ENCODE data around the gene SH2D7.

Gene SH2D7

DNA sequence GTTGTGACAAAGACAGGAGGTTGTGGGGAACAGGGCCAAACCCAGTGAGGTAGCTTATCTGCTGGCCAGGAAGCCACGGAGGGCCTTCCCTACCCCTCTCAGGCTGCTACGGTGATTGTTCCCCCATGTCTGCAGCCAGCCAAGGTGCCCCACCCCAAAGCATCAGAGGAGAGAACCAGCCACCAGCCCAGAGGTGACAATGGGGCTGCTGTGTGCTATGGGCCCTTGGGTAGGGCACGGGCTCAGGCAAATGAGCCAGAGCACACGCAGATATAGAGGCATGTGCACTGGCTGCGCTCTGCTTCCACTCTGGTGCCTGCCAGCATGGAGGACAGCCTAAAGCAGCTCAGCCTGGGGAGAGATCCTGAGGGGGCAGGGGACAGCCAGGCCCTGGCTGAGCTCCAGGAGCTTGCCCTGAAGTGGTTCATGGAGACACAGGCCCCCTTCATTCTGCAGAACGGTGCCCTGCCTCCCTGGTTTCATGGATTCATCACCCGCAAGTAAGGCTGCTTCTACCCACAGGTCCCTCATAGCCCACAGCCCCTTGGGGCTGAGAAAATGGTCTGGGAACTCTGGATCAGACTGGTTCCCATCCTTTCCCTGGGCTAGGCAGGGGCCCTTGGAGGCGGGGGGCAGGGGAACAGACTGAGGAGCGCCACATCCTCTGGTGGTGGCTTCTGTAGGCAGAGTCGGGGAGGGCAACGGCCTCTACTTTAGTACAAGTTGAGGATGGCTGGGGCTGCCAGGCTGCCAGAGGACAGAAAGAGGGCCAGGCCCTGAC lies at the start of gene SH2D7:
TSS of gene SH2D7 (plus strand) at position 301 of the 781 bp plus-strand sequence. CDS start at position 325, 24 bp downstream.
- DNase-seq = no peak

DNA sequence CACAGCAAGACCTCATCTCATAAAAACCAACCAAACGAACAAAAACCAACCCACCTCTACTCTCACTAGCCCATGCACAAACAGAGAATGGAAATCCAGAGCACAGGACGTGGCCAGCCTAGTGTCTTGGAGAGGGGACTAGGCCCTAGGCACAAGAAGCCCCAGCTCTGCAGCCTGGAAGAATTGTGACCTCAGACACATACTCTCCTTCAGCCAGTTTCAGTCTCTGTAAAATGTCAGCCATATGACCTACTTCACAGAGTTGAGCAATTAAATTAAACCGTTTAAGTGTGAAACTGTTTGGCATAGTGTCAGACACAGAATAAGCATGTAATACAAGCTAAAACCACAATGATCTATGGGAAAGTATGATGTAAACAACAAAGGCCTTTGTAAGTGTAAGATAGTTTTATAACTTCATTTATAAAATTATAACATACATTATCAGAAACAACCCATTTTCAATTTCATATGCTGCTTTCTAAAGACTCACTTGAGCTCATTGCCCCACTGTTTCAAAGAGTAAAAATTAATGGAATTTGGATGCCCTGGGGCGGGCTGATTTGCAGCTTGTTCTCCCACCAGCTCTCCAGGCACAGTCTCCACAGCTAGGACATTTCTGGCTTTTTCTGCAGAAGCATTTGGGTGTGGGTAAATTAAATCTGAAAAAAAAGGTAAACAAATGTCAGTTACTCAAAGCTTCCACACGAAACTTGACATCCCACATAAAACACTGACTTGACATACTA lies 47.8 kb upstream of the SH2D7 start:
- no peak for DNase-seq

DNA sequence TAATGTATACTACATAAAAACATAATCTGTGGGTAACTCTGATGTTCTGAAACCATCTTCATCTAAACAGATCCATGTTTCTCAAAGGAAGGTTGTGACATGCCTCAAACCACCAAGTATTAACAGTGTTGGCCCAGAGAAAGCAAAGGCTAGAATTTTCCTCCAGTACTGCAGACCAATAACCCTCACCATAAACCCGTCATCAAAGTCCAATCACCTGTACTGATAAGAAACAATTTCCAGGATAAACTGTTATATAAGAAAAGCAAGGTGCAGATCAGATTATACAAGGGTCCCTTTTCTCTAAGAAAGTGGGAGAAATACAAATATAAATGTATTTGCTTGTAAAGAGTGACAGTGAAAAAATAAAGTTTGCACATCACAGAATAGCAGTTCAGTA lies 47.2 kb upstream of the SH2D7 start:
- DNase-seq = no peak

DNA sequence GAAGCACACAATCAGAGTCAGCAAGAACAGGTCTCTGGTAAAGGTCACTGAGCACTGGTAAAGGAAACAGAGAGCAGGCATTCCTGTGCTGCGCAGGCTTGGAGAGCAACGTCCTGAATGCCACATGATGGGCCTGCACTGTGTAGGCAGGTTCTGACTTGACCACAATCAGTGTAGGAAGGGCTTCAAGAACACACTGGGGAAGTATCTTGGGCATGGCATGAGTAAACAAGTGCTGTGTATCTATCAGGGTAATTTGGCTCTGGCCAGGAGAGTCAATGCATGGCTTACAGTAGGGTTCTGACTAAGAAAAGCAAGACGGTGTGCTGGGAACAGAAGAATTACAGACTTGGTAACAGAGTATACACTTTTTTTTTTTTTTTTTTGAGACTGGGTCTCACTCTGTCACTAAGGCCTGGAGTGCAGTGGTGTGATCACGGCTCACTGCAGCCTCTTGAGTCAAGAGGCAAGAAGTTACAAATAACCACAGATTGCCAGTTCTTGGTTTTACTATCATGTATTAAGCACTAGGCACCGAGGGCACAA lies 45.5 kb upstream of the SH2D7 start:
- no peak for DNase-seq

DNA sequence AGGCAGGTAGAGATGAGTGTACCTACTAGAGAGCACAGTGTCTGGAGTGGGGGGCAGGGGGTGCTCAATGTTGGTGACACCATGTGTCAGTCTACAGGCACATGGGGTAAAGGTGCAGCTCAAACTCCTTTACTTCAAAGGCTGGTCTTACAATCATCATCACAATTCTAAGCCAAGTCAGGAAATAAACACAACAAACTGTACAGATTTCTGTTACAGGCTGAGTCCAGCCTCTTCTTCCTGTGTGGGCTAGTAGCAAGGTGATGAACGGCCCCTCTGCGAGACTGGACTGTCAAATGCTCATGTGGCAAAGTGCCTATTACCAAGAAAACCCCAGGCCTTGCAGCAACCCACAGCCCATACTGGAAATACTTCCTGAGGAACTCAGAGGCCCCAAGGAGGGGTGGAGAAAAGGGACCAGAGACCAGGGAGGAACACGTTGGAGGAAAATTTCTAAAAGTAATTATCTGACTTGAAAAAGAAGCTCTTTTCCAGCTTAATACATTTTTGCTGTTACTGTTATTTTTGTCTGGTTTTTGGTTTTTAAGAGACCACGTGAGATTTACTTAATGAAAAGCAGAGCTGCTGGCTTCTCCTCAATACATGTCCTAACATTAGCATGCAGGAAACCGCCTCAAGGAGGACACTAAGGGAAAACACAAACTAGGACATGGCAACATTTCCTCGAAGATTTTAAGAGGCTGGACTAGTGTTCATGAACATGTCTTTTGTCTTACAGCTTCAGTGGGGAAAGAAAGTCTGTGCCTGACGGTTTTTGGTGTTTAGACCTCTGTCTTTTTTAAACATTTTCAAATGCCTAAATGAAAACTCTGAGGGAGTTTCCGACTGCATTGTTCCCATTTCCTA lies 44.4 kb upstream of the SH2D7 start:
- peak in 5 of 14 donors; percentile 10 to 42 (median 31) for DNase-seq

DNA sequence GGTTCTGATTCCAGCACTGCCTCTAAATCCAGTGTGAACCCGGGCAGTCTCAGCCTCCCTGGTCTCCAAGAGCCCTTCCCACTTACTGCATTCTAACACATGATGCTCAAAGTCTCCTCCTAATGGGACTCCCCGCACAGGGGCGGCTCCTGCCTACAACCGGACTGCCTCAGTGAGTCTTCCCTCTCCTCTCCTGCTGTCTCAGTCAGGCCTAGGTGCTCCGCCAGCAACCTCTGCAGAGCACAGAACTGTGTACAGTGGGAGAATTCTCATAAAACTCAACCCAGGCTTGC lies 43.8 kb upstream of the SH2D7 start:
- no peak for DNase-seq

DNA sequence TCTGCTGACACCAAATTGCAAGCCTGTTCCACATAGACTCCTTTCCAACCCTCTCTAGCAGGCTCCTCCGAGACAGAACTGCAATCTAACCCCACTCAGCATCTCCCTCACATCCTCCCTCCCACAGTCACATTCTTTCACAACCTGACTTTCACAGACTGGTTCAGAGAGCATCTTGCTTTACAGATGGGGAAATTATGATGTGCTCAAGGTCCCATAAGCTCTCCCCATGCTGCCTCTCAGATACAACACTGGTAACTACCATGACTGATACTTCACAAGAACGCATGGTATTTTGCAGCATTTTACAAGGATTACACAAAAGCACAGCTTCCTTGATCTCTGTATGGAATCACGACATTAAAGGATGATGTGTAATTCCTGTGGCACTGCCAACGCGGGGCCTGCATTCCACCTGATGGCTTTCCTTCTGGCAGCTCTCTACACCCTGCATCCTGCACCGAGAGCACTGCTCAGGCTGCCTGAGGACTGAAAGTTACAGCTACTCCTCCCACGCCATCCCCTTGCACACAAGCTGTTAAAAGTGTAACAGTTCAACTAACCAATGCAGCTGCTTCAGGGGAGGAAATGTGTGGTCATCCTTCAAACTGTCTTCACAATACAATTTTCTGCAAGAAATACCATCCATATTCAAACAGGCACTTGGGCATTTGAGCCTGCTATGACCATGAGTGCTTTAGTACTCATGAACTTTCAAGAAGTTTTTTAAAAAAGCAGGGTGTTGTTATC lies 42.5 kb upstream of the SH2D7 start:
- no peak for DNase-seq

DNA sequence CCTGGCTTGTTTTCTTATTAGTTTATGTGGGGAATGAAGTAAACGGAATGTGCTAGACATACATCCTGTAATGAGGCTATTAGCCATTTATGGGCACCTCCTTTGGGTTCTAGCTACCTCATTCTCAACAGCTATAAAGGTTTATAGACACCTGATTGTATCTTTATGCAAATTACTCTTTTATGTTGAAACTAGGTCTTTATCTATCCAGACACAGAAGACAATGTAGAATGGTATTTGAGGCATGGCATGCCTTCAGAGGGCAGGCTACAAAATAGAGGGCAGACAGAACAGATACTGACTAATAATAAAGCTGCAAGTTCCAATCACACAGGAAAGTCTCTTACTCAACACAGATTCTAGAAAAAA lies 41.9 kb upstream of the SH2D7 start:
- no peak for DNase-seq

DNA sequence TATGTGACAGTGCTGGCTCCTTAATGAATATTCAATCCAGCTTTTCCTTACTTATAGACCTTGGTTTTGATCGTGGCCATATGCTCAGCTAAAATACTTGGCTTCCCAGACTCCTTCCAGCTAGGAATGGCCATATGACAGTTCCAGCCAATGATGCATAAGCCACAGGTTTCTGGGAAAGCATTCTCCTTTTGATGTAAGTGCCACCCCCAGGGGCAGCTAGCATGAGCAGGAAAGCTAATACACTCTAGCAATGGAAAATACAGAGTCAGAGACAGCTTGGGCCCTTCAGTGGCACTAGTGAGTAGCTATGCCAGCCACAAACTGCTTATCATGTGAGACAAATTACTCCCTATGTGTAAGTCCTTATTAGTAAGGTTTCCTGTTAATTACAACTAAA lies 41.5 kb upstream of the SH2D7 start:
- DNase-seq = peak in 1 of 14 donors; percentile 19

DNA sequence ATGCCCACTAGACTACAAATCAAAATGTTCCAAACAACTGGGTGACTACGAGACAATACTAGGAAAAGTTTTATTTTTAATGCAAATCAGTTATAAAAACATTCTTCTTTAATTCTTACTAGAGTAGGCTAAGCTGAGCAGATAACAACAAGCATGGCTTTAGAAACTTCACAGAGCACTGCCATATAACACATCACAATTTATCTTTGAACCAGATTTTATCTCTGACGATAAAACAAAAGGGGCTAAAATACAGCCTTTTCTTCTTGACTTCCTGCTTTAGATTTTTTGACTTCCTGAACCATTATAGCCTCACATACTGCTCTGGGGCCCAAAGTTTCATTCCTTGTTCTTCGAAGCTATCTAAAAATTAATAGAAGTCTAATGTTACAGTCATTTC lies 40.8 kb upstream of the SH2D7 start:
- DNase-seq = no peak

DNA sequence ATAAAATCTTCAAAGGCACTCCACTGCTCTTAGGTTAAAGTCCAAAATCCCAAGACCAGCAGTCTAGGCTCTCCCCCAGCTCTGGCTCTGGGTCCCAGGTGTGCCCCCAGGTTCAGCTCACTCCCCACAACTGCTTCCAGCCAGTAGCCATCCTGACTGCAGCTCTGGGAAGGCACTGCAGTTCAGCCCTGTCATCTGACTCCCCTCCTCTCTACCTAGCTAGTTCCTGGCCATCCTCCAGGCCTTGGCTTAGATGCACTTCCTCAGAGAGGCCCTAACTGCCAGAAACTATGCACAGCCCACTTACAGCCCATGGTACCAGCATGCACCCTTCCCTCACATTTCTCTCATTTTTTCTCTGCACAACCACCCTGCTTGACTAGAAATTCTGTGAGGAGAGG lies 40.4 kb upstream of the SH2D7 start:
- DNase-seq = peak in 1 of 14 donors; percentile 19

DNA sequence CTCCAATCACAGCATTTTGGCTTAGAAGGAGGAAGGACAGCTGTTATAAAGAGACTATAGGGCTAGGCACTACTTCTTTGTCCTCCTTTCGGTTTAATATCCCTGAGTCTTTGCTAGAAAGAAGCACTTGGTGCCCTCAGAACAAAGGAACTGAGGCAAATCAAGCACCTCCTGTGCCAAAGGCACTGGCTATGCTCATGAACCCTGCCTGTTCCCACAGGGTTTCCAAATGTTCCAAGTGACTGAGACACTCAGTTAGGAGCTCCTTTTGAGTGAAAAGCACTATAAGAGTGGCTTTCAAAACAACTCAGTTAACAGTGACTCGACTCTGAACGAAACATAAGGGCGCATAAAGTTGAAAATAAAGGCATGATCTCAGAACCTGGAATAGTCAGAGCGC lies 39.8 kb upstream of the SH2D7 start:
- DNase-seq = no peak

DNA sequence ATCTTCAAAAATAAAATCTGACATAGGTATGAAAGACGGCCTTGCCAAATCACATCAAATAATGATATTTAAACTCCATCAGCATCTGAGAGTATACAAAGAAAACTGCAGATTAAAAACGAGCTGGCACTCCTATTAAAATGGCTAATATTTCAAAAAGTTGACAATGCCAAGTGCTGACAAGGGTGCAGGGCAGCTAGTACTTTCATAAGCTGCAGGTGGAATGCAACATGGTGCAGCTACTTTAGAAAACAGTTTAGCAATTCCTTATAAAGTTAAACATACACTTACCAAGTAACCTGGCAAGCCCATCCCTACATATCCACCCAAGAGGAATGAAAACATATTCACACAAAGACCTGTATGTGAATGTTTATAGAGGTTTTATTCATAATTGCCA lies 37.8 kb upstream of the SH2D7 start:
- no peak for DNase-seq

DNA sequence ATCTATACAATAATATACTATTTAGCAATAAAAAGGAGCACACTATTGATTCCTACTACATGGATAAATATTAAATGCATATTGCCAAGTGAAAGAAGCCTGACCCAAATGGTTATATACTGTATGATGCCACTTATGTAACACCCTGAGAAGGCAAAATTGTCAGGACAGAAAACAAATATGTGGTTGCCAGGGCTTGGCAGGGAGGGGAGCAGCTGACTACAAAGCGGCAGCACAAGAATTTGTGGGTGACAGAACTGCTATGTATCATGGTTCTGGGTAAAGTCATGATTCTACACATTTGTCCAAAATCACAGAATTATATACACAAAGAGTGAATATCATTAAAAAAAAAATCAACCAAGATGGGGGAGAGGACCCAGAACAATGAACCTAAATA lies 37.4 kb upstream of the SH2D7 start:
- DNase-seq = peak in 1 of 14 donors; percentile 20

DNA sequence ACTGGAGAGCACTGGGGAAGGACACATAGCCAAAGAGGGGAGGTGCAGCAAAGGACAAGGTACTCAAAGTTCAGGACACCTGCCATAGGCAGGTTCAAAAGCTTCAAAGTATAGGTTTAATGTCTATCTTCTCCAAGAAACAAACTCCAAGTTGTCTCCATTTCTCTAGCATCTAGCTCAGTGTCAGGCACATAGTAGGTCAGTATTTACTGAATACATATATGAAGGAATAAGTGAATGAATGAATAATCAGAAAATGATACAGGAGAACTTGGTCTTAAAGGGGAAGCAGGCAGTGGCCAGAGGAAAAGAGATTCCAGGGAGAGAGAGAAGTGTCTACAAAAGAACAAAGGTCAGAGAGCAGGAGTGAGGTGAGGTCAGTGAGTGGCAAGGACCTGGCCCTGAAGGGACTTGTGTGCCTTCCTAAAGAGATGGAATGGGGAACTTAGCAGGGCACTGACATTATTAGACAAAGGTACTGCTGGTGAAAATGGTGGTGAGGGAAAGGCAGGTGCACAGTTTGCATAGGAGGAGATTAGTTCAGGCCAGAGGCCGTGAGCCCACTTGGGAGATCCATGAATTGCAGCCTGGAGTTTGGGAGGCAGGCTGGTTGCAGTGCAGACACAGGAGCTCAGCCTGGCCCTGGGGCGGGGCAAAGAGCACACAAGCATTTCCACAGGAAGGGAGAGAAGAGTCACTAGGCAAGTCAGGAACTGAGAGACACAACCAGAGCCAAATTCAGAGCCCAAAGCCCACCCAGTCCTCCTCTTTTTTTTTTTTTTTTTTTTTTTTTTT lies 36.2 kb upstream of the SH2D7 start:
- DNase-seq = no peak

DNA sequence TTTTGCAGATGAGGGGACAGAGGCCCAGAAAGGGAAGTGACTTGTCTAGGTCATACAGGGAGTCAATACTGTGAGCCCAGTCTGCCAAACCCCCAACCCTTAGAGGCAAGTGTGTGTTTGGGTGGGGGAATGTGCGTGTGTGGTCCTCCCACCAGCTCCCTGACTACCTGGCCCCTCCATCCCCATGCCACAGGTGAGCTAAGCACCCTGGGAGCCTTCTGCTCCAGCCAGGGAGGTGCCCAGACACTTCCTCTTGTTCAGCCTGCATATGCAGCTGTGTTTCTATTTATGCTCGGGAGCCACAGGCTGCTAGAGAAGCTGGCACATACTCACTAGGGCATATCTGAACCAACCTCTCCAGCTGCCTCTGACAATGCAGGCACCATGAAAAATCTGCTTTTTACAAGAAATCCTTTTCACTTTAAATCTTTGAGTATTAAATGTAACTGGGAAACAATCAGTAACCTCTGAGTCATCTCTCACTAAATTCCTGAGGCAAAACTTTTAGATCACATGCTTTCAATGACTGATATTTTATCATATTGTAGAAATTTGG lies 35.6 kb upstream of the SH2D7 start:
- peak in 2 of 14 donors; percentile 52 to 53 for DNase-seq

DNA sequence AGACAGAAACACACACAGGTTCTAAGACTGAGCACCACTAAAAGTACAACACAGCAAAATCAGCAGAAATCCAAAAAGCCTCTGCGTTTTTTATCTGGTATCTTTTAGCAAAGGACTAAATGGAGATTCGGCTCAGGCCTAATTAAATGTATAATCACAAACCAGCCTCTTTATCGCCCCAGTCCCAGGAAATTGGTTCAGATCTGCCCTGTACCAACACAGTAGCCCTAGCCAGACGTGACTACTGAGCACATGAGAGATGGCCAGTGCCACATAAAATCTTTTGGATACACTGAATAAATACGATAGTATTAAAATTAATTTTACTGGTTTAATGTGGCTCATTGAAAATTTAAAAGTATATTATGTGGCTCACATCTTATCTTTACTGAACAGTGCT lies 34.6 kb upstream of the SH2D7 start:
- DNase-seq = no peak

DNA sequence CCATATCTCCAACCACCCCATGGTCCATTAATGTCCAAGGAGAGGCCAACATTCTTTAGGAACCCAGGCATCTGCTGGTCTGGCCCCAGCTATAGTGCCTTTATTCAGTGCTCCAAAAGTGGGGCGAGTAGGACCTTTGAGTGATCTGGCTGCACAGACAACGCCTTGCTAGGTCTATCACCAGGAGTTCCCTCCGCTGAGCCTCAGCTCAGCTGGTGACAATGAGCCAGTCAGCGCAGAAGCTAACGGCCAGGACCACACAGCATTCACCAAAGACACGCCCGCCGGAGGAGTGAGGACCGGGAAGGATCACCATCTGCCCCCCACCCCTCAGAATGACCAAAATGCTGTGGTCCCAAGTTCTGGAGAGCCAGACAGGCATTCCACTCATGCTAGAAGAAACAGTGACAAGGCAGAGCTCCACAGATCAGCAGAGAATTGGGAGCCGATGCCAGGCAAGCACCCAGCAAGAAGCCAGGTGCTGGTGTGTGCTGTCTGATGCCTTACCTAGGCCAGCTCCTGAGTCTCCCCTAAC lies 33.9 kb upstream of the SH2D7 start:
- DNase-seq = no peak

DNA sequence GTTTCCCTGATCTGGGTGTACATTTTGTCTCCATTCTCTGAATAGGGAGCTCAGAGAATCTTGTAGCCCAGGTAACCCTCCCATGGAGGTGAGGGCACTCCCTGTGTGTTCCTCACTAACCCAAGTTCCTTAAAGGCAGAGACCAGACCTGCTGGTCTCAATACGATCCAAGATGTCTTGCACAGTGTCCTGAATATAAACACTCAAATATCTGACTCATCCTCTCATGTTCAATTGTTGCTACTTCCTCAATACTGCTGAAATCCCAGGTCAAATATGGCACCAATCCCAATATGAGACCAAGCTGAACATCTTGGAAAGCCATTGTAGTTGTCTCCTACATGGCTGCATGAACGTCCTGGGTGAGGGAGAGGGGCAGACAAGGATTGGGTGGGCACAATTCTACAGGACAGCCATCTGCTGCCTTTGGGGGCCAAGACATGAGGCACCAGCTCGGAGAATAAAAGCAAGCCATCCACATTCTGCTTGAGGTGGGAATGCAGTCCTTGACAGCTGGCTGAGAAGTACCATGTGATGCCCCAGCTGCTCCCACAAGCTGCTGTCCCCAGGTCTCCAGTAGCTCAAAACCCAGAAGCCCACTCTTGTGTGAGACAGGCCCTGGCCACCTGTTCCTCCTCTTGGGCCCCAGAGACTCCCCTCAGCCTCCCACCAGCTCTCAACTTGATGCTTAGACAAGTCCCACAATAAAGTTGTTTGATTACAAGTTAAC lies 33.1 kb upstream of the SH2D7 start:
- no peak for DNase-seq

DNA sequence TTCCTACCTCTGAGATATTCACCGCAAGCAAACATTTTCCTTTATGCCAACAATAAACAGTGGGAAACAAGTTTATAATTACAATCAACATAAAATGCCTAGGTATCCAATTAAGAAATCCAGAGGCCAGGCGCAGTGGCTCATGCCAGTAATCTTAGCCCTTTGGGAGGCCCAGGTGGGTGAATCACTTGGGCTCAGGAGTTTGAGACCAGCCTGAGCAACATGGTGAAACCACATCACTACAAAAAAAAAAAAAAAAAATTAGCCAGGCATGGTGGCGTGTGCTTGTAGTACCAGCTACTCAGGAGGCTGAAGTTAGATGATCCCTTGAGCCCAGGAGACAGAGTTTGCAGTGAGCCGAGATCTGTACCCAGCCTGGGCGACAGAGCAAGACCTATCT lies 32.1 kb upstream of the SH2D7 start:
- DNase-seq = no peak

All from C1 segment of cervical spinal cord (tissue), 14 donors.